ENCODE results near the gene ROM1. TPM values are rescaled to one million over a fixed set of nuclear protein-coding genes. Genes with fewer than 3 reads are reported as not detected.

ROM1 gene
- total RNA-seq, 1 experiment from 2014 or later, result 5.8 TPM

- Histone ChIP-seq H3K9me3 (ENCODE audit: low read length) (no peaks in the 10 kb centered on the region), H3K27me3 (ENCODE audit: low read length) (no peaks in the 10 kb centered on the region), H4K20me1 (ENCODE audit: low read length) (peaks cover 25% of the 10 kb centered on the region), H3K9me2 (replicated peaks; ENCODE audit: low read length) (no peaks in the 10 kb centered on the region), H3K4me1 (ENCODE audit: insufficient read depth, low read length) (peaks cover 36% of the 10 kb centered on the region), H3K27ac (ENCODE audit: low read length) (0 out of 2 replicates have a peak overlapping the region, but pooled peaks have one; percentile 74), H3K9ac (ENCODE audit: low read length) (peak overlapping the region; percentile 98), H3K4me2 (ENCODE audit: low read length) (peak overlapping the region; percentile 99), H3F3A (ENCODE audit: low read length, unreplicated experiment) (no peaks in the 10 kb centered on the region), H2AFZ (ENCODE audit: low read length) (peak overlapping the region; percentile 92; the same call in 1 of the 2 replicates), H3K4me3 (ENCODE audit: low read length) (peak overlapping the region; percentile 94), H3K79me2 (ENCODE audit: low read length) (peaks cover 61% of the 10 kb centered on the region), H3K36me3 (ENCODE audit: low read depth, low read length) (peaks cover 43% of the 10 kb centered on the region)
- intact Hi-C loops (cut with micrococcal nuclease), result loop anchor here (1.0 kb wide), 1 partner anchor 16 kb away; the partner anchor contains the start of gene TUT1
- DNase-seq (no peak), ATAC-seq (peak; percentile 23)
- ChIA-PET CTCF (interaction anchor here (0.7 to 1.6 kb wide), 3 partner anchors 16 to 150 kb away, joined by 3 to 7 read pairs (median 4); partner anchors contain the start of gene TUT1), POLR2A (ENCODE audit: unreplicated experiment) (interaction anchor here (0.9 to 1.0 kb wide), 2 partner anchors 16 to 17 kb away, joined by 3 to 12 read pairs; partner anchors contain the start of gene TUT1)
- no TSS peak for BruUV-seq (replicated peaks)
- TF ChIP-seq CTCF (conservative IDR thresholded peaks at IDR 0.05; ENCODE audit: low read depth, low read length), result no peak; the same call in 1 of the 2 replicates
- TF ChIP-seq EZH2 (IDR thresholded peaks at IDR 0.05; ENCODE audit: low read length, unreplicated experiment), result no peak
- TF ChIP-seq EZH2phosphoT487 (IDR thresholded peaks at IDR 0.05; ENCODE audit: borderline replicate concordance, low read length), result no peak
Observed at GRCh38 chr11:62575156-62575555, 37.9 kb upstream of the ROM1 start.

GRCh38 chr11:62575837-62576236 is 37.2 kb upstream of the ROM1 start:
- Histone ChIP-seq H4K20me1 (ENCODE audit: low read length) (peaks cover 19% of the 10 kb centered on the region), H2AFZ (ENCODE audit: low read length) (no peak overlapping the region), H3K27me3 (ENCODE audit: low read length) (no peaks in the 10 kb centered on the region), H3K36me3 (ENCODE audit: low read depth, low read length) (peaks cover 37% of the 10 kb centered on the region), H3K79me2 (ENCODE audit: low read length) (peaks cover 54% of the 10 kb centered on the region), H3F3A (ENCODE audit: low read length, unreplicated experiment) (no peaks in the 10 kb centered on the region), H3K9me2 (replicated peaks; ENCODE audit: low read length) (no peaks in the 10 kb centered on the region), H3K4me1 (ENCODE audit: insufficient read depth, low read length) (peaks cover 33% of the 10 kb centered on the region), H3K9me3 (ENCODE audit: low read length) (no peaks in the 10 kb centered on the region), H3K9ac (ENCODE audit: low read length) (peak overlapping the region; percentile 98; the same call in 1 of the 2 replicates), H3K27ac (ENCODE audit: low read length) (no peak overlapping the region), H3K4me3 (ENCODE audit: low read length) (peak overlapping the region; percentile 94; the same call in 1 of the 2 replicates), H3K4me2 (ENCODE audit: low read length) (peak overlapping the region; percentile 99)
- CTCF ChIA-PET, result no interaction called here
- ATAC-seq (no peak), DNase-seq (no peak)
- no peak for TF ChIP-seq EZH2phosphoT487 (IDR thresholded peaks at IDR 0.05; ENCODE audit: borderline replicate concordance, low read length)
- TF ChIP-seq EZH2 (IDR thresholded peaks at IDR 0.05; ENCODE audit: low read length, unreplicated experiment), result no peak
- no peak for TF ChIP-seq CTCF (conservative IDR thresholded peaks at IDR 0.05; ENCODE audit: low read depth, low read length)
- intact Hi-C loops (cut with micrococcal nuclease), result loop anchor here (1.0 kb wide), 1 partner anchor 15 kb away; the partner anchor contains the start of gene TUT1
- POLR2A ChIA-PET (ENCODE audit: unreplicated experiment), result no interaction called here
- BruUV-seq (replicated peaks), result no TSS peak
